ENCODE results near the gene THEMIS2.

- TF ChIP-seq, protein P1, sequence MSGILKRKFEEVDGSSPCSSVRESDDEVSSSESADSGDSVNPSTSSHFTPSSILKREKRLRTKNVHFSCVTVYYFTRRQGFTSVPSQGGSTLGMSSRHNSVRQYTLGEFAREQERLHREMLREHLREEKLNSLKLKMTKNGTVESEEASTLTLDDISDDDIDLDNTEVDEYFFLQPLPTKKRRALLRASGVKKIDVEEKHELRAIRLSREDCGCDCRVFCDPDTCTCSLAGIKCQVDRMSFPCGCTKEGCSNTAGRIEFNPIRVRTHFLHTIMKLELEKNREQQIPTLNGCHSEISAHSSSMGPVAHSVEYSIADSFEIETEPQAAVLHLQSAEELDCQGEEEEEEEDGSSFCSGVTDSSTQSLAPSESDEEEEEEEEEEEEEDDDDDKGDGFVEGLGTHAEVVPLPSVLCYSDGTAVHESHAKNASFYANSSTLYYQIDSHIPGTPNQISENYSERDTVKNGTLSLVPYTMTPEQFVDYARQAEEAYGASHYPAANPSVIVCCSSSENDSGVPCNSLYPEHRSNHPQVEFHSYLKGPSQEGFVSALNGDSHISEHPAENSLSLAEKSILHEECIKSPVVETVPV (CRISPR knock-in tag; IDR thresholded peaks at IDR 0.05): no peak
- TF ChIP-seq GLIS3 (CRISPR knock-in tag; IDR thresholded peaks at IDR 0.05) (no peak), ZNF565 (CRISPR knock-in tag; conservative IDR thresholded peaks at IDR 0.05; ENCODE audit: low read depth) (no peak), TCF4 (CRISPR knock-in tag; IDR thresholded peaks at IDR 0.05; ENCODE audit: borderline replicate concordance) (no peak), RARB (CRISPR knock-in tag; IDR thresholded peaks at IDR 0.05) (no peak), SNAI2 (CRISPR knock-in tag; IDR thresholded peaks at IDR 0.05) (no peak), ZFP30 (CRISPR knock-in tag; IDR thresholded peaks at IDR 0.05) (no peak)
- TF ChIP-seq, protein P2, sequence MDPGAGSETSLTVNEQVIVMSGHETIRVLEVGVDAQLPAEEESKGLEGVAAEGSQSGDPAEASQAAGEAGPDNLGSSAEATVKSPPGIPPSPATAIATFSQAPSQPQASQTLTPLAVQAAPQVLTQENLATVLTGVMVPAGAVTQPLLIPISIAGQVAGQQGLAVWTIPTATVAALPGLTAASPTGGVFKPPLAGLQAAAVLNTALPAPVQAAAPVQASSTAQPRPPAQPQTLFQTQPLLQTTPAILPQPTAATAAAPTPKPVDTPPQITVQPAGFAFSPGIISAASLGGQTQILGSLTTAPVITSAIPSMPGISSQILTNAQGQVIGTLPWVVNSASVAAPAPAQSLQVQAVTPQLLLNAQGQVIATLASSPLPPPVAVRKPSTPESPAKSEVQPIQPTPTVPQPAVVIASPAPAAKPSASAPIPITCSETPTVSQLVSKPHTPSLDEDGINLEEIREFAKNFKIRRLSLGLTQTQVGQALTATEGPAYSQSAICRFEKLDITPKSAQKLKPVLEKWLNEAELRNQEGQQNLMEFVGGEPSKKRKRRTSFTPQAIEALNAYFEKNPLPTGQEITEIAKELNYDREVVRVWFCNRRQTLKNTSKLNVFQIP (CRISPR knock-in tag; IDR thresholded peaks at IDR 0.05; ENCODE audit: borderline replicate concordance, low read depth): no peak
- TF ChIP-seq, protein P3, sequence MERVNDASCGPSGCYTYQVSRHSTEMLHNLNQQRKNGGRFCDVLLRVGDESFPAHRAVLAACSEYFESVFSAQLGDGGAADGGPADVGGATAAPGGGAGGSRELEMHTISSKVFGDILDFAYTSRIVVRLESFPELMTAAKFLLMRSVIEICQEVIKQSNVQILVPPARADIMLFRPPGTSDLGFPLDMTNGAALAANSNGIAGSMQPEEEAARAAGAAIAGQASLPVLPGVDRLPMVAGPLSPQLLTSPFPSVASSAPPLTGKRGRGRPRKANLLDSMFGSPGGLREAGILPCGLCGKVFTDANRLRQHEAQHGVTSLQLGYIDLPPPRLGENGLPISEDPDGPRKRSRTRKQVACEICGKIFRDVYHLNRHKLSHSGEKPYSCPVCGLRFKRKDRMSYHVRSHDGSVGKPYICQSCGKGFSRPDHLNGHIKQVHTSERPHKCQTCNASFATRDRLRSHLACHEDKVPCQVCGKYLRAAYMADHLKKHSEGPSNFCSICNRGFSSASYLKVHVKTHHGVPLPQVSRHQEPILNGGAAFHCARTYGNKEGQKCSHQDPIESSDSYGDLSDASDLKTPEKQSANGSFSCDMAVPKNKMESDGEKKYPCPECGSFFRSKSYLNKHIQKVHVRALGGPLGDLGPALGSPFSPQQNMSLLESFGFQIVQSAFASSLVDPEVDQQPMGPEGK (CRISPR knock-in tag; IDR thresholded peaks at IDR 0.05; ENCODE audit: borderline replicate concordance): no peak
Observed at GRCh38 chr1:27877115-27877416, 4.7 kb downstream of the THEMIS2 start.
